Stimulated activated naive CD8-positive, alpha-beta T cell treated with anti-CD3 and anti-CD28 coated beads, Interleukin-15, amount 100 ng/mL, for 72 hours (primary cell): ENCODE measurements around the gene ZBTB11.
"Not testable (repeated sequence)": the region's sequence is repeated elsewhere in the genome, so short reads cannot be mapped to it uniquely, and the experiment has no call there.

Source experiments
- ATAC-seq: fragments of 150-1000 bp; cut with Tn5 transposase; 2 replicates; pipeline ENCODE4 v1.10.0; 2021; ENCODE audit warnings: mild to moderate bottlenecking, moderate library complexity
- DNase-seq, 2 donors: peaks; one replicate each; pipeline ENCODE4 v3.0.0; 2021 to 2022
- H3K27ac Mint-ChIP-seq, 2 donors: one replicate each; pipeline ENCODE4 v1.8.0; 2022; ENCODE audit warnings: mild to moderate bottlenecking in 2 of 2, mixed read lengths in 2 of 2, moderate library complexity in 2 of 2
- H3K27me3 Mint-ChIP-seq: one replicate; pipeline ENCODE4 v1.8.0; 2022; ENCODE audit warnings: mixed read lengths
- H3K4me1 Mint-ChIP-seq: one replicate; pipeline ENCODE4 v1.8.0; 2022; ENCODE audit warnings: mild to moderate bottlenecking, mixed read lengths
- H3K4me3 Mint-ChIP-seq, 2 donors: one replicate each; pipeline ENCODE4 v1.8.0; 2022; ENCODE audit warnings: mild to moderate bottlenecking in 2 of 2, mixed read lengths in 2 of 2, moderate library complexity in 1 of 2
- H3K9me3 Mint-ChIP-seq, 2 donors: one replicate each; pipeline ENCODE4 v1.8.0; 2022; ENCODE audit warnings: mixed read lengths in 2 of 2

The ZBTB11 gene

GRCh38 chr3:101641397-101642115 is 35.4 kb downstream of the ZBTB11 start:
- Mint-ChIP-seq H3K4me1 (peaks cover 34% of the 10 kb centered on the region), H3K27ac (peak overlapping the region in 1 of 2 donors; percentile 65)
- H3K4me3 Mint-ChIP-seq, H3K9me3 Mint-ChIP-seq, H3K27me3 Mint-ChIP-seq, DNase-seq, ATAC-seq: not testable (repeated sequence)

DNA sequence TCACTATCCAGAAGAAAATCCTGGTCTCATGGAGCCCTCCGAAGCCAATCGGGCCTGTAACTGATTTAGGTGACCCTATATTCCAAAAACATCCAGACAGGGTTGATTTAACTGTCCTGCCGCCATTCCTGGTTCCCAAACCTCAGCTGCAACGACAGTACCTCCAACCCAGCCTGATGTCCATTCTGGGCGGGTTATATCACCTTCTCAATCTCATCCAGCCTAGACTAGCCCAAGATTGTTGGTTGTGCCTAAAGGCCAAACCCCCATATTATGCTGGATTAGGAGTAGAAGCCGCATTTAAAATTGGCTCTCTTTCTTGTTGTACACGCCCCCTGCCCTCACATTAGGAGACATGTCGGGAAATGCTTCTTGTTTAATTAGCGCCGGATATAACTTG is 36.7 kb downstream of the ZBTB11 start:
- Mint-ChIP-seq H3K27me3 (no peaks in the 10 kb centered on the region), H3K4me3 (no peak overlapping the region), H3K9me3 (no peaks in the 10 kb centered on the region), H3K4me1 (peaks cover 28% of the 10 kb centered on the region), H3K27ac (no peak overlapping the region)
- DNase-seq, result no peak
- no peak for ATAC-seq

GRCh38 chr3:101639280-101639963 is 37.5 kb downstream of the ZBTB11 start:
- Mint-ChIP-seq H3K9me3 (no peaks in the 10 kb centered on the region), H3K27me3 (no peaks in the 10 kb centered on the region), H3K4me3 (no peak overlapping the region), H3K4me1 (peaks cover 20% of the 10 kb centered on the region), H3K27ac (no peak overlapping the region)
- ATAC-seq (no peak), DNase-seq (no peak)

DNA sequence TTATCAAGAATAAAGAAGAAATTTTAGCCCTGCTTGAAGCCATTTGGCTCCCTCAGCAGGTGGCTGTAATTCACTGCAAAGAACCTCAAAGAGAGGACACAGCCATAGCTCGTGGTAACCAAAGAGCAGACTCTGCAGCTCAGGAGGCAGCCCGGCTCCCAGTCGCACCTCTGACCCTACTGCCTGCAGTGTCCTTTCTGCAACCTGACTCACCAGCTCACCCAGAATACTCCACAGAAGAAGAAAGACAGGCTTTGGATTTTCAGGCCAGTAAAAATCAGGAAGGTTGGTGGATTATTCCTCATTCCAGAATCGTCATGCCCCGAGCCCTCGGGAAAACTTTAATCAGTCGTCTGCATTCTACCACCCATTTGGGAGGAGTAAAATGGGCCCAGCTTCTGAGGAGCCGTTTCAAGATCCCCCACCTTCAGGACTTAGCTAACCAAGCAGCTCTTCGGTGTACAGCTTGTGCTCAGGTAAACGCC is 38.6 kb downstream of the ZBTB11 start:
- DNase-seq (no peak), ATAC-seq (peak; percentile 40)
- Mint-ChIP-seq H3K4me3 (no peak overlapping the region), H3K27ac (no peak overlapping the region), H3K4me1 (peaks cover 9% of the 10 kb centered on the region), H3K27me3 (no peaks in the 10 kb centered on the region), H3K9me3 (no peaks in the 10 kb centered on the region)

- ATAC-seq, result no peak
- DNase-seq, result no peak
- Mint-ChIP-seq H3K27ac (no peak overlapping the region), H3K27me3 (no peaks in the 10 kb centered on the region), H3K9me3 (no peaks in the 10 kb centered on the region), H3K4me1 (peaks cover 5% of the 10 kb centered on the region), H3K4me3 (no peak overlapping the region)
Observed at GRCh38 chr3:101637451-101637850, 39.5 kb downstream of the ZBTB11 start.

GRCh38 chr3:101635954-101636798 is 40.8 kb downstream of the ZBTB11 start:
- no peak overlapping the region for H3K4me3 Mint-ChIP-seq
- no peaks in the 10 kb centered on the region for H3K9me3 Mint-ChIP-seq
- no peaks in the 10 kb centered on the region for H3K27me3 Mint-ChIP-seq
- peaks cover 5% of the 10 kb centered on the region for H3K4me1 Mint-ChIP-seq
- DNase-seq (peak; percentile 71 to 78), ATAC-seq (peak; percentile 91)
- H3K27ac Mint-ChIP-seq, result peak overlapping the region in 1 of 2 donors; percentile 7

DNA sequence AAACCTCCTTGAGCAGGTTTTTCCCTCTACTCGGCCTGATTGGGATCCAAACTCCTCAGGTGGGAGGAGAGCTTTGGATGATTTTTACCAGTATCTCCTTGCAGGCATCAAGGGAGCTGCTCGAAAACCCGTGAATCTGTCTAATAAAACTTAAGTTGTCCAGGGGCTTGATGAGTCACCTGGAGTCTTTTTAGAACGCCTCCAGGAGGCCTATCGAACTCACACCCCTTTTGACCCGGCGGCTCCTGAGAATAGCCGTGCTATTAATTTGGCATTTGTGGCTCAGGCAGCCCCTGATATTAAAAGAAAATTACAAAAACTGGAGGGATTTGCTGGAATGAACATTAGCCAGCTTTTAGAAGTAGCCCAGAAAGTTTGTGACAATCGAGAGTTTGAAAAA is 41.6 kb downstream of the ZBTB11 start:
- no peak for DNase-seq
- peaks cover 5% of the 10 kb centered on the region for H3K4me1 Mint-ChIP-seq
- H3K27me3 Mint-ChIP-seq, result no peaks in the 10 kb centered on the region
- H3K4me3 Mint-ChIP-seq, result no peak overlapping the region
- ATAC-seq, result no peak
- H3K9me3 Mint-ChIP-seq, result no peaks in the 10 kb centered on the region
- no peak overlapping the region for H3K27ac Mint-ChIP-seq

GRCh38 chr3:101634591-101635196 is 42.2 kb downstream of the ZBTB11 start:
- ATAC-seq (no peak), DNase-seq (no peak)
- Mint-ChIP-seq H3K4me3 (no peak overlapping the region), H3K9me3 (no peaks in the 10 kb centered on the region), H3K27ac (peak overlapping the region in 1 of 2 donors; percentile 73), H3K27me3 (no peaks in the 10 kb centered on the region), H3K4me1 (peaks cover 5% of the 10 kb centered on the region)

DNA sequence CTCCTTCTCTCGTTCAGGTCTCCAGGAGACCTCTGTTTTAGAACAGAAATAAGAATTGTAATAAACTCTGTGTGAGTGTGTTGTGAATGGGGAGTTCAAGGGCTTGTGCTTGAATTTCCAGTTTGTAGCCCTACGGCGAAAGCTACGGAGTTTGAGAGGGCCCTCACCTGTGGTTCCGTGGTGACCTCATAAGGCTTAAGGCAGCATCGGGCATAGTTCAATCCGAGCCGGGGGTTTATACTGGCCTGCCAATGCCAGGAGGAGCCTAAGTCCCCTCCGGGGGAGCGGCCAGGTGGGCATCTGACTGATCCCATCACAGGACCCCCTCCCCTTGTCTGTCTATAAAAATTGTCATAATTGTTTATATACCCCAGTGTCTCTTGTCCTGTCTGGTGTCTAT is 43.7 kb downstream of the ZBTB11 start:
- Mint-ChIP-seq H3K4me1 (peaks cover 5% of the 10 kb centered on the region), H3K4me3 (no peak overlapping the region), H3K27me3 (no peaks in the 10 kb centered on the region), H3K9me3 (no peaks in the 10 kb centered on the region), H3K27ac (no peak overlapping the region)
- ATAC-seq, result no peak
- no peak for DNase-seq

DNA sequence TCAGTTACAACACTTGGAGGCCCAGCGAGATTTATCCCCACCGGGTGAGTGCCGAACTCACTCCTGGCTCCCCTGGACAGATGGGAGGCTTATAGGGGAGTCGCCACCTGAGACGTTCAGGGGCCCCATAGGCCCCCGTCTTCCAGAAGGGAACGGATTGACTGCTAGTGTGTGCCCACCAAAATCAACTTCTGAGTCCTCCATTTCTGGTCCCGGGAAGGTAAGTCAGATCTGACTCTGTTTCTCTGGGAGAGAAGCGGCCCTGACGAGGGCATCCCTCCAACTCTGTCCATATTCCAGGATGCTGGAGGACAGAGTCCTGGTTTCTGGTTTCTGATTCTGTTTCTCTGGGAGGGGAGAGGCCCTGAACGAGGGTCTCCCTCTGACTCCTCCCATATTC is 44.3 kb downstream of the ZBTB11 start:
- no peak for DNase-seq
- Mint-ChIP-seq H3K27ac (no peak overlapping the region), H3K27me3 (no peaks in the 10 kb centered on the region), H3K9me3 (no peaks in the 10 kb centered on the region), H3K4me3 (no peak overlapping the region), H3K4me1 (peaks cover 5% of the 10 kb centered on the region)
- no peak for ATAC-seq

- not testable (repeated sequence) for DNase-seq, H3K4me1 Mint-ChIP-seq, H3K4me3 Mint-ChIP-seq, H3K27ac Mint-ChIP-seq, H3K27me3 Mint-ChIP-seq, ATAC-seq, H3K9me3 Mint-ChIP-seq
Observed at GRCh38 chr3:101631959-101632358, 45.0 kb downstream of the ZBTB11 start.

GRCh38 chr3:101631098-101631796 is 45.7 kb downstream of the ZBTB11 start:
- Mint-ChIP-seq H3K4me1 (peaks cover 2% of the 10 kb centered on the region), H3K27me3 (no peaks in the 10 kb centered on the region), H3K4me3 (no peak overlapping the region), H3K27ac (no peak overlapping the region), H3K9me3 (no peaks in the 10 kb centered on the region)
- no peak for DNase-seq
- no peak for ATAC-seq

- Mint-ChIP-seq H3K4me1 (no peaks in the 10 kb centered on the region), H3K27ac (no peak overlapping the region), H3K27me3 (no peaks in the 10 kb centered on the region), H3K4me3 (no peak overlapping the region), H3K9me3 (peaks cover 0 to 8% of the 10 kb centered on the region in 2 donors)
- DNase-seq (no peak), ATAC-seq (no peak)
Observed at GRCh38 chr3:101629219-101629618, 47.7 kb downstream of the ZBTB11 start.

GRCh38 chr3:101625879-101626278 is 51.1 kb downstream of the ZBTB11 start:
- DNase-seq, result no peak
- Mint-ChIP-seq H3K27me3 (no peaks in the 10 kb centered on the region), H3K27ac (no peak overlapping the region), H3K9me3 (peaks cover 0 to 8% of the 10 kb centered on the region in 2 donors), H3K4me3 (no peak overlapping the region), H3K4me1 (no peaks in the 10 kb centered on the region)
- ATAC-seq, result no peak

DNA sequence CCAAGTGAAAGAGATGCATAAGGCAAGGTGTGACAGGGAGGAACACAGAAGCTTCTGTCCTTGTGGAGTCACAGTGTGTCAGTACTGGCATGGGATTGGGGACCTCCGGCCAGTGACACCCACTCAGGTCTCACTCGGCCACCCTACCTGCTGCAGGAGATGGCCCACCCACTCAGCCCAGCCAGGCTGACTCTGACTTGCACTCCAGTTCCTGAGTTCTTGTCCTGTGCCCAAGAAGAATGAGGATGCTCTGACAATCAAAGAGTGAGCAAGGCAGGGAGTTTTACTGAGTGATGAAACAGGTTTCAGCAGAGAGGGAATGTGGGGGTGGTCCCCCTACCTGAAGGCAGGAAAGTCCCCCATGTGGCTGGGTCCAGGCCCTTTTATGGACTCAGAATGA is 52.1 kb downstream of the ZBTB11 start:
- DNase-seq (no peak), ATAC-seq (no peak)
- Mint-ChIP-seq H3K4me3 (no peak overlapping the region), H3K9me3 (peaks cover 0 to 8% of the 10 kb centered on the region in 2 donors), H3K27ac (no peak overlapping the region), H3K4me1 (no peaks in the 10 kb centered on the region), H3K27me3 (no peaks in the 10 kb centered on the region)
